Glutamatergic neuron (in vitro differentiated cells): Measurements from ENCODE around the gene LZTR1. TPM values are rescaled to one million over a fixed set of nuclear protein-coding genes. Genes with fewer than 3 reads are reported as not detected.
"Not testable (repeated sequence)": the region's sequence is repeated elsewhere in the genome, so short reads cannot be mapped to it uniquely, and the experiment has no call there.

ENCODE experiments used
- DNase-seq: peaks from one replicate; pipeline ENCODE4 v3.0.0; 2022
- H3K27ac Mint-ChIP-seq: one replicate; pipeline ENCODE4 v1.8.0; 2020; ENCODE audit warnings: mild to moderate bottlenecking, mixed read lengths, inconsistent platforms; ENCODE audit not compliant: unreplicated experiment
- H3K27me3 Mint-ChIP-seq: one replicate; pipeline ENCODE4 v1.8.0; 2020; ENCODE audit warnings: mild to moderate bottlenecking, moderate library complexity, mixed read lengths, inconsistent platforms; ENCODE audit not compliant: unreplicated experiment
- H3K36me3 Mint-ChIP-seq: one replicate; pipeline ENCODE4 v1.8.0; 2020; ENCODE audit warnings: mild to moderate bottlenecking, mixed read lengths, inconsistent platforms; ENCODE audit not compliant: unreplicated experiment
- H3K4me1 Mint-ChIP-seq: one replicate; pipeline ENCODE4 v1.8.0; 2020; ENCODE audit warnings: mild to moderate bottlenecking, low read depth, mixed read lengths, inconsistent platforms; ENCODE audit not compliant: unreplicated experiment
- H3K4me3 Mint-ChIP-seq: one replicate; pipeline ENCODE4 v1.8.0; 2020; ENCODE audit warnings: mild to moderate bottlenecking, mixed read lengths, inconsistent platforms; ENCODE audit not compliant: unreplicated experiment
- H3K9me3 Mint-ChIP-seq: one replicate; pipeline ENCODE4 v1.8.0; 2020; ENCODE audit warnings: mild to moderate bottlenecking, moderate library complexity, mixed read lengths, inconsistent platforms; ENCODE audit not compliant: unreplicated experiment
- CTCF ChIP-seq: fragments of 200-600 bp; sonication (generic); IDR thresholded peaks from one replicate; pipeline ENCODE4 v1.5.0; 2021; ENCODE audit not compliant: partially characterized antibody, unreplicated experiment
- long read RNA-seq: library from polyadenylated mRNA; unstranded; transcript quantifications from one replicate; pipeline ENCODE4 v2.0.0, GENCODE V29; 2020; ENCODE audit not compliant: unreplicated experiment
- total RNA-seq: library from RNA; stranded (reverse); fragmentation: NEBNext Ultra II Directional; extraction: Animal tissue kit (Norgen Biotek cat#: 25700); gene quantifications from one replicate; pipeline ENCODE4 v1.2.1, GENCODE V29; 2021; ENCODE audit not compliant: unreplicated experiment

The LZTR1 gene
- 165 TPM for total RNA-seq
- long read RNA-seq, full-length matches to known transcripts: 2 of 13 reads
- long read RNA-seq, partial matches to known transcripts: 7 of 13 reads
- long read RNA-seq, other reads (novel, unspliced or antisense): 4 of 13 reads

GRCh38 chr22:20981787-20982562, at the start of gene LZTR1:
Gene LZTR1, plus strand, starts transcription at chr22:20982297. Its CDS starts 75 bp downstream, at chr22:20982372.
- peak within 1 kb of the TSS; percentile 99 for H3K4me3 Mint-ChIP-seq
- H3K27me3 Mint-ChIP-seq: peaks cover 9% of the 10 kb centered on the region
- H3K27ac Mint-ChIP-seq: peak within 1 kb of the TSS; percentile 91
- DNase-seq: peak; percentile 91
- H3K4me1 Mint-ChIP-seq: peaks cover 7% of the 10 kb centered on the region
- peak; percentile 20 for TF ChIP-seq CTCF
- no peaks in the 10 kb centered on the region for H3K36me3 Mint-ChIP-seq
- H3K9me3 Mint-ChIP-seq: peaks cover 9% of the 10 kb centered on the region

GRCh38 chr22:20933910-20934309, 48.2 kb upstream of the LZTR1 start:
- DNase-seq: no peak
- peaks cover 5% of the 10 kb centered on the region for H3K9me3 Mint-ChIP-seq
- no peak overlapping the region for H3K4me3 Mint-ChIP-seq
- TF ChIP-seq CTCF: no peak
- H3K27ac Mint-ChIP-seq: no peak overlapping the region
- H3K4me1 Mint-ChIP-seq: peaks cover 9% of the 10 kb centered on the region
- H3K36me3 Mint-ChIP-seq: no peaks in the 10 kb centered on the region
- peaks cover 5% of the 10 kb centered on the region for H3K27me3 Mint-ChIP-seq

- H3K27ac Mint-ChIP-seq, H3K36me3 Mint-ChIP-seq: not testable (repeated sequence)
- H3K4me1 Mint-ChIP-seq: peaks cover 14% of the 10 kb centered on the region
Measured at GRCh38 chr22:20935049-20935448, 47.0 kb upstream of the LZTR1 start.

GRCh38 chr22:20935780-20936539, 46.1 kb upstream of the LZTR1 start:
- H3K36me3 Mint-ChIP-seq, H3K4me3 Mint-ChIP-seq, DNase-seq, H3K9me3 Mint-ChIP-seq, H3K27ac Mint-ChIP-seq, H3K27me3 Mint-ChIP-seq: not testable (repeated sequence)
- peaks cover 23% of the 10 kb centered on the region for H3K4me1 Mint-ChIP-seq

More at GRCh38 chr22:20935049-20935448, 47.0 kb upstream of the LZTR1 start:
- H3K27me3 Mint-ChIP-seq, H3K4me3 Mint-ChIP-seq, DNase-seq, H3K9me3 Mint-ChIP-seq: not testable (repeated sequence)

GRCh38 chr22:20937031-20937793, 44.9 kb upstream of the LZTR1 start:
- no peaks in the 10 kb centered on the region for H3K36me3 Mint-ChIP-seq
- peaks cover 24% of the 10 kb centered on the region for H3K4me1 Mint-ChIP-seq
- no peak overlapping the region for H3K27ac Mint-ChIP-seq
- H3K27me3 Mint-ChIP-seq: peaks cover 5% of the 10 kb centered on the region
- DNase-seq: no peak
- H3K9me3 Mint-ChIP-seq: peaks cover 6% of the 10 kb centered on the region
- H3K4me3 Mint-ChIP-seq: peak overlapping the region; percentile 5
- TF ChIP-seq CTCF: no peak
